ENCODE data around the gene CRP.
"Not testable (repeated sequence)": the region's sequence is repeated elsewhere in the genome, so short reads cannot be mapped to it uniquely, and the experiment has no call there.

Gene CRP

GRCh38 chr1:159699246-159699645 is 15.1 kb downstream of the CRP start:
- no peak for DNase-seq

DNA sequence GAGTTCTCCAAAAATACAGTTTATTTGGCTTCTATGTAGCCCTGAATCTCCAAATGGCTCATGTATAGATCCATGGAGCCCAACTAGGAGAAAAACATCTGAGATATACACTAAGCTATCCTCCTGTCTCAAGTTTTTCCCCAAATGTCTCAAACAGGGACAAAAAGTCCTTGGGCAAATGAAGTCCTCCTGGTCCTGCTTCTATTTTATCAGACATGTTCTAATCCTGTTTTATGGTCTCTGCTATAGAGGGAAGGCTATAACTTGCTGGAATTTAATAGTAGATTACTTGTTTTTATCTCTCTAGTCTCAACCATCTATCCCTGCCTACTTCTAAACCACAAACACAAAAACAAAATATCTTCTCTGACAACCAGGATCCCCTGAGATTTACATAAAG is 26.9 kb downstream of the CRP start:
- DNase-seq: no peak

DNA sequence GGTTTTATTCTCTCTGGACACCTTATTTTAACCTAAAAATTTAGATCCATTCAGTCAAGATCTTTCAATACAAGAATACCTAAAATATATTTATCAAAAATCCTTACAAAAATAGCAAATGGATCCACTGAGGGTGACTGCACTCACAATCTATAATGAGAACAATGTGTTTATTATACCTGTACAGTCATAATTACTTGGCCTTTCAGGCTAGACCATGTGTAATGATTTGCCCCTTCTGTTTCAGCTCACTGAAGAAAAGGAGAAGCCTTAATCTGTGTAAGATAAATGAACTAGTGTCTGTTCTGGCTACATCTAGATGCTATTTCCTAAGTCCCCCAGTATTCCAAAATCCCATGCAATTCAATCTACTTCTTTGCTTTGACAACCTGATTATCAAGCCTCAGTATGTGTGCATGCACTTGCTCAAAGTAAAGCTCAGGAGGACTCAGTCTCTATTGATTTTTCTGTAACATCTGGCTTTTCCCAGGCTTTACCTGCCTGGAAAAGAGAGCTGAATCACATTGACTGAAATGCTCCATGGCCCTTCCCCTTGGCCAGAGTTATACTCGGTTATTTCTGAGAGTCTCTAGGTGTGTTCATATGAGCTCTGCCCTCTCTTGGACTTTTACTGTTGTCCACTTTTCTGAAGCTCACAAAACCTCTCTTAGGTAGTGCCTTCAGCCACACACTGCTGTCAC is 27.6 kb downstream of the CRP start:
- no peak for DNase-seq

DNA sequence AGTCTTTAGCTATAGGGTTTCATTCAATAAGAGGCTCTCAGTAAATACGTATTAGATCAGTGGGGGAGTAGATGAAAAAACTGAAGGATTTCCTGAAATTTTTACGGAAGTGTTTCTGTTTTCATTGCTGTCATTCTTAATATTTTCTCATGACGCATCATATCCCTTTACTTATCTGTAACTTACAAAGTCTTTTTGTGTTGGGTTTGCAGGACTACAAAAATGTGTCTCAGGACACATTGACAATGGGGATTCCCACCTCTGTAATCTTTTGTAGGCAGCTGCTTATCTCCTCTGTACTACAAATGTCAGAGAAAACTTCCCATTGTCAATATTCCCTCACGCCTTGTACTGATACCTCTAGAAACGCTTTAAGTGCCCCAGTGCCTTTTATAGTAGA is 35.5 kb downstream of the CRP start:
- DNase-seq: no peak

- DNase-seq: no peak
These were observed 39.3 kb downstream of the CRP start for GRCh38 chr1:159675046-159675445.

DNA sequence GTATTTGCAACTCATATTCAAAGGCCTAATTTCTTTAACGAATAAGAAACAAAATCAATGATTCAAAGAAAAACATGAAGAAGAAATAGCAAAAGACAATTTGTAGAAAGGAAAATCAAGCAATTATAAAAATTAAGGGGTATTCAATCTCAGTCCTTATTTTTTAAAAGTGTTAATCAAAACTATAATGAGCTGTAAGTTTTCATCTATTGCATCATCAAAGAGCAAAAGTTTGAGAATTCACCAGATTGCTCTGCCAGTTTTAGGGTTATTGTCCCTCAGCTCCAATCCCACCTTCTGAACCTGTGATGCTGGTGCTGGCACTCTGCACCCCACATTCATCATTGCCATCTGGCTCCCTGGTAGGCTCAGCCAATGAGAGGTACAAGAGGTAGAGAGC is 42.0 kb downstream of the CRP start:
- DNase-seq: not testable (repeated sequence)

- DNase-seq: no peak
These were observed 45.1 kb downstream of the CRP start for GRCh38 chr1:159669338-159669737.

- no peak for DNase-seq
These were observed 45.6 kb downstream of the CRP start for GRCh38 chr1:159668739-159669138.

- no peak for DNase-seq
These were observed 50.1 kb downstream of the CRP start for GRCh38 chr1:159664247-159664646.

GRCh38 chr1:159663552-159663951 is 50.8 kb downstream of the CRP start:
- no peak for DNase-seq
